Endodermal cell (in vitro differentiated cells): ENCODE measurements around the gene NLRP5. TPM values are rescaled to one million over a fixed set of nuclear protein-coding genes. Genes with fewer than 3 reads are reported as not detected.
"Not testable (repeated sequence)": the region's sequence is repeated elsewhere in the genome, so short reads cannot be mapped to it uniquely, and the experiment has no call there.

ENCODE experiments used
- DNase-seq: peaks from one replicate; pipeline ENCODE4 v3.0.0-alpha.2; 2017
- H3K27ac ChIP-seq: 2 replicates; pipeline ENCODE4 v1.5.1; 2013; ENCODE audit warnings: mild to moderate bottlenecking, low read depth, low read length, moderate library complexity
- H3K27me3 ChIP-seq: 2 replicates; pipeline ENCODE4 v1.6.1; 2013; ENCODE audit warnings: mild to moderate bottlenecking, low read length, moderate library complexity; ENCODE audit not compliant: insufficient read depth, control insufficient read depth, poor library complexity, severe bottlenecking
- H3K36me3 ChIP-seq: 2 replicates; pipeline ENCODE4 v1.7.0; 2013; ENCODE audit warnings: mild to moderate bottlenecking, low read length, moderate library complexity; ENCODE audit not compliant: control insufficient read depth, insufficient read depth
- H3K4me1 ChIP-seq: one replicate; pipeline ENCODE4 v1.7.0; 2013; ENCODE audit warnings: low read length; ENCODE audit not compliant: control insufficient read depth, insufficient read depth
- H3K4me3 ChIP-seq: 2 replicates; pipeline ENCODE4 v1.5.1; 2013; ENCODE audit warnings: mild to moderate bottlenecking, low read length, moderate library complexity
- H3K9ac ChIP-seq: 2 replicates; pipeline ENCODE4 v1.6.1; 2013; ENCODE audit warnings: mild to moderate bottlenecking, low read length, moderate library complexity; ENCODE audit not compliant: poor library complexity, severe bottlenecking; ENCODE audit errors: extremely low read depth
- H3K9me3 ChIP-seq: 2 replicates; pipeline ENCODE4 v1.6.1; 2013; ENCODE audit warnings: mild to moderate bottlenecking, low read length, moderate library complexity; ENCODE audit not compliant: control insufficient read depth
- H3K27ac Mint-ChIP-seq: 2 replicates; pipeline ENCODE4 v1.8.0; 2020; ENCODE audit warnings: mixed read lengths
- H3K27me3 Mint-ChIP-seq: 2 replicates; pipeline ENCODE4 v1.8.0; 2021; ENCODE audit warnings: mild to moderate bottlenecking, mixed read lengths; ENCODE audit not compliant: insufficient read depth
- H3K36me3 Mint-ChIP-seq: 2 replicates; pipeline ENCODE4 v1.8.0; 2020; ENCODE audit warnings: low read depth, mixed read lengths
- H3K4me1 Mint-ChIP-seq: 2 replicates; pipeline ENCODE4 v1.8.0; 2020; ENCODE audit warnings: mixed read lengths
- H3K4me3 Mint-ChIP-seq: 2 replicates; pipeline ENCODE4 v1.8.0; 2020; ENCODE audit warnings: mild to moderate bottlenecking, moderate library complexity, mixed read lengths
- H3K9me3 Mint-ChIP-seq: 2 replicates; pipeline ENCODE4 v1.8.0; 2020; ENCODE audit warnings: mild to moderate bottlenecking, mixed read lengths
- CTCF ChIP-seq: fragments of 200-600 bp; sonication (generic); conservative IDR thresholded peaks from 2 replicates; pipeline ENCODE4 v1.5.0; 2021; ENCODE audit warnings: antibody characterized with exemption, mild to moderate bottlenecking
- WGBS, 2 experiments: methylation state at CpG; one replicate each; pipeline versions ENCODE4 v1.1.5 to v1.1.7; 2013; ENCODE audit warnings: missing lambda C conversion rate in 2 of 2, mixed read lengths in 1 of 2; ENCODE audit not compliant: insufficient coverage in 1 of 2, insufficient read length in 1 of 2; 5-methylcytosine and 5-hydroxymethylcytosine counted together
- total RNA-seq, 2 donors: library from RNA; stranded (reverse); fragmentation: NEBNext Ultra II Directional in 1 of 2; extraction: Animal tissue kit (Norgen Biotek cat#: 25700) in 1 of 2; gene quantifications; 2 replicates in 1 of 2; 3 replicates in 1 of 2; pipeline ENCODE4 v1.2.1, GENCODE V29; 2021

The NLRP5 gene
- total RNA-seq, 2 donors from 2014 or later: not detected

- Mint-ChIP-seq H3K4me1 (no peaks in the 10 kb centered on the region), H3K36me3 (no peaks in the 10 kb centered on the region), H3K27me3 (no peaks in the 10 kb centered on the region), H3K27ac (no peak within 1 kb of the TSS), H3K9me3 (peaks cover 88% of the 10 kb centered on the region), H3K4me3 (no peak within 1 kb of the TSS)
- DNase-seq: no peak
- peaks cover 47% of the 10 kb centered on the region for H3K9me3 ChIP-seq
- no peak within 1 kb of the TSS for H3K9ac ChIP-seq
- WGBS, 2 experiments: 65 to 73% methylated on average over 8 of the region's 8 CpGs
- no peaks in the 10 kb centered on the region for H3K27me3 ChIP-seq
- TF ChIP-seq CTCF: no peak
- H3K4me3 ChIP-seq: no peak within 1 kb of the TSS
- H3K27ac ChIP-seq: no peak within 1 kb of the TSS
- H3K4me1 ChIP-seq: no peaks in the 10 kb centered on the region
- no peaks in the 10 kb centered on the region for H3K36me3 ChIP-seq
These were observed 39.0 kb upstream of the NLRP5 start, which contains the start of gene NLRP8 for GRCh38 chr19:55947532-55947931. TSS of gene NLRP8 (plus strand) at chr19:55947832.

- DNase-seq, H3K4me3 Mint-ChIP-seq, H3K27me3 ChIP-seq, H3K27ac ChIP-seq, H3K36me3 ChIP-seq, H3K9ac ChIP-seq, H3K27me3 Mint-ChIP-seq, H3K4me3 ChIP-seq, H3K27ac Mint-ChIP-seq, H3K36me3 Mint-ChIP-seq, H3K4me1 ChIP-seq, H3K4me1 Mint-ChIP-seq: not testable (repeated sequence)
- peaks cover 87% of the 10 kb centered on the region for H3K9me3 Mint-ChIP-seq
- 76 to 85% methylated on average over 18 to 19 of the region's 19 CpGs for WGBS, 2 experiments
- H3K9me3 ChIP-seq: peaks cover 64% of the 10 kb centered on the region
These were observed 36.0 kb upstream of the NLRP5 start for GRCh38 chr19:55950566-55950965.

- no peaks in the 10 kb centered on the region for H3K36me3 Mint-ChIP-seq
- TF ChIP-seq CTCF: no peak
- Histone ChIP-seq H3K4me3 (no peak overlapping the region), H3K27ac (no peak overlapping the region), H3K9ac (no peak overlapping the region), H3K9me3 (peaks cover 72% of the 10 kb centered on the region), H3K36me3 (no peaks in the 10 kb centered on the region), H3K4me1 (no peaks in the 10 kb centered on the region), H3K27me3 (no peaks in the 10 kb centered on the region)
- WGBS, 2 experiments: 85 to 89% methylated on average over 7 of the region's 7 CpGs
- no peak overlapping the region for H3K27ac Mint-ChIP-seq
- no peak overlapping the region for H3K4me3 Mint-ChIP-seq
- DNase-seq: no peak
- H3K27me3 Mint-ChIP-seq: no peaks in the 10 kb centered on the region
- H3K9me3 Mint-ChIP-seq: peaks cover 93% of the 10 kb centered on the region
- H3K4me1 Mint-ChIP-seq: no peaks in the 10 kb centered on the region
These were observed 30.1 kb upstream of the NLRP5 start for GRCh38 chr19:55956431-55956830.

- H3K9me3 Mint-ChIP-seq: peaks cover 96% of the 10 kb centered on the region
- Histone ChIP-seq H3K27me3 (no peaks in the 10 kb centered on the region), H3K4me1 (no peaks in the 10 kb centered on the region), H3K4me3 (no peak overlapping the region), H3K27ac (no peak overlapping the region), H3K36me3 (no peaks in the 10 kb centered on the region), H3K9ac (no peak overlapping the region), H3K9me3 (peaks cover 75% of the 10 kb centered on the region)
- H3K36me3 Mint-ChIP-seq: no peaks in the 10 kb centered on the region
- H3K4me3 Mint-ChIP-seq: no peak overlapping the region
- H3K27me3 Mint-ChIP-seq: no peaks in the 10 kb centered on the region
- H3K4me1 Mint-ChIP-seq: no peaks in the 10 kb centered on the region
- no peak for TF ChIP-seq CTCF
- no peak overlapping the region for H3K27ac Mint-ChIP-seq
- WGBS, 2 experiments: 62 to 69% methylated on average over 4 of the region's 4 CpGs
- DNase-seq: no peak
These were observed 28.2 kb upstream of the NLRP5 start for GRCh38 chr19:55958356-55958755.
